OCI-LY7 (cell line): Measurements from ENCODE around the gene KLHL17.

Source experiments
- CTCF ChIP-seq: fragments of 200-600 bp; sonication (generic); conservative IDR thresholded peaks from 2 replicates; pipeline ENCODE4 v1.5.1; 2014; ENCODE audit warnings: mild to moderate bottlenecking, antibody characterized with exemption, low read length, moderate library complexity, mixed read lengths
- EZH2phosphoT487 ChIP-seq: fragments of 200-600 bp; sonication (generic); IDR thresholded peaks from 2 replicates; pipeline ENCODE4 v1.6.1; 2018; ENCODE audit warnings: low read depth, borderline replicate concordance, mild to moderate bottlenecking, mixed run types, antibody characterized with exemption, low read length, moderate library complexity, mixed read lengths

- TF ChIP-seq CTCF (peak; percentile 28; the same call in 1 of the 2 replicates), EZH2phosphoT487 (no peak)
Measured at GRCh38 chr1:984476-984814, 24.1 kb downstream of the KLHL17 start.
